HG03025 (cell line): ENCODE measurements around the gene RAX.
"Not testable (repeated sequence)": the region's sequence is repeated elsewhere in the genome, so short reads cannot be mapped to it uniquely, and the experiment has no call there.

Source experiments
- ATAC-seq: cut with Tn5 transposase; IDR thresholded peaks from one replicate; pipeline ENCODE4 v1.9.1; 2021; ENCODE audit warnings: mild to moderate bottlenecking, moderate library complexity; ENCODE audit not compliant: unreplicated experiment, low FRiP score

RAX gene

GRCh38 chr18:59273759-59274532 is 692 bp upstream of the RAX start:
- ATAC-seq, result no peak

- no peak for ATAC-seq
Measured at GRCh38 chr18:59272221-59272888, 899 bp downstream of the RAX start.

- ATAC-seq, result no peak
Measured at GRCh38 chr18:59271606-59272220, 1.5 kb downstream of the RAX start.

- ATAC-seq, result no peak
Measured at GRCh38 chr18:59270689-59271257, 2.5 kb downstream of the RAX start.

- ATAC-seq, result no peak
Measured at GRCh38 chr18:59269563-59270119, 3.6 kb downstream of the RAX start.

- ATAC-seq, result no peak
Measured at GRCh38 chr18:59268721-59269562, 4.3 kb downstream of the RAX start.

GRCh38 chr18:59268127-59268720 is 5.0 kb downstream of the RAX start:
- no peak for ATAC-seq

GRCh38 chr18:59267503-59268126 is 5.6 kb downstream of the RAX start:
- no peak for ATAC-seq

GRCh38 chr18:59266886-59267502 is 6.3 kb downstream of the RAX start:
- ATAC-seq, result no peak

GRCh38 chr18:59266459-59266858 is 6.8 kb downstream of the RAX start:
- ATAC-seq, result no peak

- ATAC-seq, result no peak
Measured at GRCh38 chr18:59265974-59266369, 7.3 kb downstream of the RAX start.

GRCh38 chr18:59265246-59265973 is 7.8 kb downstream of the RAX start:
- ATAC-seq, result no peak

- ATAC-seq, result no peak
Measured at GRCh38 chr18:59264651-59265245, 8.5 kb downstream of the RAX start.

- no peak for ATAC-seq
Measured at GRCh38 chr18:59264121-59264571, 9.1 kb downstream of the RAX start.

- no peak for ATAC-seq
Measured at GRCh38 chr18:59263661-59264060, 9.6 kb downstream of the RAX start.

- not testable (repeated sequence) for ATAC-seq
Measured at GRCh38 chr18:59262243-59262642, 11.0 kb downstream of the RAX start.

- ATAC-seq, result not testable (repeated sequence)
Measured at GRCh38 chr18:59261842-59262241, 11.4 kb downstream of the RAX start.

GRCh38 chr18:59255491-59255890 is 17.8 kb downstream of the RAX start:
- ATAC-seq, result not testable (repeated sequence)
